Measurements from ENCODE around the gene SMIM7. TPM values are rescaled to one million over a fixed set of nuclear protein-coding genes. Genes with fewer than 3 reads are reported as not detected.

The SMIM7 gene
- total RNA-seq, 1 experiment from 2014 or later: 66.4 TPM

GRCh38 chr19:16598848-16599247, 61.1 kb downstream of the SMIM7 start:
- Histone ChIP-seq H4K20me1 (ENCODE audit: insufficient read depth) (peaks cover 4% of the 10 kb centered on the region; the same call in 1 of the 2 replicates), H2AFZ (ENCODE audit: low read depth, low read length, poor library complexity, severe bottlenecking) (no peak overlapping the region), H3K27ac (ENCODE audit: low read depth, low read length) (no peak overlapping the region), H3K79me2 (ENCODE audit: insufficient read depth, low read length) (peaks cover 100% of the 10 kb centered on the region), H3K36me3 (ENCODE audit: control insufficient read depth in 1 of 2, insufficient read depth in 2 of 2, low read length in 2 of 2) (no peaks in the 10 kb centered on the region), H3K27me3 (ENCODE audit: insufficient read depth, low read length) (no peaks in the 10 kb centered on the region), H3K4me2 (ENCODE audit: low read length) (no peak overlapping the region), H3K9me2 (ENCODE audit: insufficient read depth) (no peaks in the 10 kb centered on the region), H3K9ac (ENCODE audit: low read length) (no peak overlapping the region), H3K4me1 (ENCODE audit: control insufficient read depth in 1 of 2, insufficient read depth in 2 of 2, low read length in 2 of 2) (no peaks in the 10 kb centered on the region), H3K9me3 (ENCODE audit: control insufficient read depth in 1 of 2, insufficient read depth in 1 of 2, low read depth in 1 of 2, low read length in 2 of 2) (no peaks in the 10 kb centered on the region), H3K4me3 (replicated peaks in 1 of 2; ENCODE audit: low read depth in 1 of 2, low read length in 2 of 2) (no peak overlapping the region)
- ChIA-PET CTCF (no interaction called here), RAD21 (ENCODE audit: low non-redundant PET in 1 of 2, low total read pairs in 2 of 2, uncharacterized antibody in 2 of 2, unreplicated experiment in 2 of 2) (no interaction called here), POLR2A (no interaction called here)
- no TSS peak for BruUV-seq (replicated peaks)
- DNase-seq (ENCODE audit: low read depth, low spot score) (no peak), ATAC-seq (no peak)
- intact Hi-C loops (cut with micrococcal nuclease): no loop called here
- no peak for TF ChIP-seq REST (IDR thresholded peaks at IDR 0.05; ENCODE audit: low read depth)
- no peak for TF ChIP-seq ELF1 (IDR thresholded peaks at IDR 0.05; ENCODE audit: borderline replicate concordance, low read depth)
- no peak for TF ChIP-seq SP1 (IDR thresholded peaks at IDR 0.05; ENCODE audit: low read depth)
- TF ChIP-seq EZH2 (IDR thresholded peaks at IDR 0.05): no peak
- no peak for TF ChIP-seq CTCF (IDR thresholded peaks at IDR 0.05 in 2 of 3, conservative IDR thresholded peaks at IDR 0.05 in 1 of 3; ENCODE audit: borderline replicate concordance in 1 of 3, insufficient read depth in 1 of 3, low read depth in 2 of 3, low read length in 2 of 3)
- no peak for TF ChIP-seq ZFX (IDR thresholded peaks at IDR 0.05)
- no peak for TF ChIP-seq EGR1 (IDR thresholded peaks at IDR 0.05; ENCODE audit: low read depth)
- TF ChIP-seq POLR2A (IDR thresholded peaks at IDR 0.05; ENCODE audit: borderline replicate concordance, extremely low read depth, insufficient read depth, insufficient read length): no peak
- TF ChIP-seq YY1 (IDR thresholded peaks at IDR 0.05; ENCODE audit: extremely low read depth, insufficient replicate concordance, low read depth, low read length): no peak
- no peak for TF ChIP-seq MAX (IDR thresholded peaks at IDR 0.05)
- no peak for TF ChIP-seq ZNF274 (IDR thresholded peaks at IDR 0.05; ENCODE audit: low read depth, low read length)
- no peak for TF ChIP-seq EZH2phosphoT487 (IDR thresholded peaks at IDR 0.05; ENCODE audit: borderline replicate concordance)
- TF ChIP-seq CEBPB (IDR thresholded peaks at IDR 0.05; ENCODE audit: low read depth): no peak
- TF ChIP-seq, protein P1, sequence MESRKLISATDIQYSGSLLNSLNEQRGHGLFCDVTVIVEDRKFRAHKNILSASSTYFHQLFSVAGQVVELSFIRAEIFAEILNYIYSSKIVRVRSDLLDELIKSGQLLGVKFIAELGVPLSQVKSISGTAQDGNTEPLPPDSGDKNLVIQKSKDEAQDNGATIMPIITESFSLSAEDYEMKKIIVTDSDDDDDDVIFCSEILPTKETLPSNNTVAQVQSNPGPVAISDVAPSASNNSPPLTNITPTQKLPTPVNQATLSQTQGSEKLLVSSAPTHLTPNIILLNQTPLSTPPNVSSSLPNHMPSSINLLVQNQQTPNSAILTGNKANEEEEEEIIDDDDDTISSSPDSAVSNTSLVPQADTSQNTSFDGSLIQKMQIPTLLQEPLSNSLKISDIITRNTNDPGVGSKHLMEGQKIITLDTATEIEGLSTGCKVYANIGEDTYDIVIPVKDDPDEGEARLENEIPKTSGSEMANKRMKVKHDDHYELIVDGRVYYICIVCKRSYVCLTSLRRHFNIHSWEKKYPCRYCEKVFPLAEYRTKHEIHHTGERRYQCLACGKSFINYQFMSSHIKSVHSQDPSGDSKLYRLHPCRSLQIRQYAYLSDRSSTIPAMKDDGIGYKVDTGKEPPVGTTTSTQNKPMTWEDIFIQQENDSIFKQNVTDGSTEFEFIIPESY (IDR thresholded peaks at IDR 0.05; ENCODE audit: extremely low read depth, insufficient replicate concordance, low read length): no peak
- TF ChIP-seq ATF3 (IDR thresholded peaks at IDR 0.05): no peak
- no peak for TF ChIP-seq POLR2AphosphoS5 (IDR thresholded peaks at IDR 0.05; ENCODE audit: low read depth, low read length)
- TF ChIP-seq SIN3A (IDR thresholded peaks at IDR 0.05; ENCODE audit: low read depth): no peak
